HG03432 (cell line): ENCODE data around the gene HIF1A.

Experiments used
- ATAC-seq: cut with Tn5 transposase; IDR thresholded peaks from one replicate; pipeline ENCODE4 v1.9.1; 2021; ENCODE audit warnings: mild to moderate bottlenecking, moderate library complexity; ENCODE audit not compliant: unreplicated experiment

Gene HIF1A

DNA sequence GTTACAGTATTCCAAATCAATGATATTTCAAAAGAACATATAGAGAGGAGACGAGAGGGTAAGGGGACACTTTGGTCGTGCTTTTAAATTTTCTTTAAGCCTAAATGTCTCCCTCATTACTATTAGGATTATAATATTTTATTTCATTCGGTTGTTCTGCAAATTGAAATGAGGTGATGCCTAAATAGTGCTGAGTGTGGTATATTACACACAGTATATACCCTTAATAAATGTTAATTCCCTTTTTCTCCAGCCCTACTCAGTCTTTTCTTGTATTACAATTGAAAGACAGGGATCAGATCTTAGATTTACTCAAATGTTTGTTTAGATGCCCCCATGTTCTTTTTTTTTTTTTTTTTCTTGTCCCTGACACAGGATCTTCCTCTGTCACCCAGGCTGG lies 74.6 kb downstream of the HIF1A start:
- ATAC-seq = no peak

- ATAC-seq = no peak
Measured at GRCh38 chr14:61774861-61775260, 79.5 kb downstream of the HIF1A start.

DNA sequence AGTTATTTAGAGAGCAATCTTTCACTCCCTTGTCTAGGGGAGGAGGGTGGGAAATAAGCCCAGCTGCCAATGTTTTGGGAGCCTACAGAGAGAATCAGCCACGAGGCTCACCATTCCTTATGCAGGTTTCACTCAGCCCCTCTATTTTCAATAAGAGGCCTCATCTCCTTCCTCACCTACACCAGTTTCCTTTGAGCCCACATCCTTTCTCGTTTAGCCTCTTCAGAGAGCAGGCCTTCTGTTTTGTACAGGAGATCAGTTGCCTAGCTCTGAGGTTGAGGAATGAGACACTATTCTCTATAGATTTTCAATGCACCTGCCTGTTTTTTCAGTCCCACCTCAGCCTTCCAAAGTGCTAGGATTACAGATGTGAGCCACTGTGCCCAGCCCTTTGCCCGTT lies 84.8 kb downstream of the HIF1A start:
- ATAC-seq = peak; percentile 81

DNA sequence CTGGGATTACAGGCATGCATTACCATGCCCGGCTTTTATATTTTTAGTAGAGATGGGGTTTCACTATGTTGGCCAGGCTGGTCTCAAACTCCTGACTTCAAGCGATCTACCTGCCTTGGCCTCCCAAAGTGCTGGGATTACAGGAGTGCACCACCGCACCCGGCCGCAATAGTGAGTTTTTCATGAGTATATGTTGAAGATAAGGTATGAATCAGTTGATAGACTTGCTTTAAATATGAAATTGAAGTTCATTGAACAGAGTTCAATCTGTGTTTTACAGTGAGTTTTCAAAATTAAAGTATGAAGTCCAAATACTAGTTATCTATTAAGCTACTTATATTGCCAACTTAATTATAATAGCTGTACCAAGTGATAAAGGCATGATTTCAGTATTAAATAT lies 102.0 kb downstream of the HIF1A start:
- ATAC-seq = no peak
